Smooth muscle cell (in vitro differentiated cells): ENCODE results near the gene IFT25. TPM values are rescaled to one million over a fixed set of nuclear protein-coding genes. Genes with fewer than 3 reads are reported as not detected.

Experiments
- DNase-seq: peaks from one replicate; lab custom pipeline; 2025; ENCODE audit not compliant: unreplicated experiment; lab: John Stamatoyannopoulos, UW
- H2AFZ ChIP-seq: fragments of 200-600 bp; sonication (generic); 2 replicates; pipeline ENCODE4 v1.6.0; 2016; ENCODE audit warnings: antibody characterized with exemption, low read depth, mild to moderate bottlenecking
- H3F3A ChIP-seq: fragments of 200-600 bp; sonication (generic); 2 replicates; pipeline ENCODE4 v1.6.0; 2017; ENCODE audit warnings: antibody characterized with exemption, low read depth
- H3K27ac ChIP-seq: fragments of 200-600 bp; sonication (generic); 2 replicates; pipeline ENCODE4 v1.5.1; 2016; ENCODE audit warnings: low read depth, mild to moderate bottlenecking
- H3K27me3 ChIP-seq: fragments of 200-600 bp; sonication (generic); 2 replicates; pipeline ENCODE4 v1.6.1; 2016; ENCODE audit warnings: low read depth, mild to moderate bottlenecking
- H3K36me3 ChIP-seq: fragments of 200-600 bp; sonication (generic); 2 replicates; pipeline ENCODE4 v1.5.1; 2016; ENCODE audit warnings: low read depth
- H3K4me1 ChIP-seq: fragments of 200-600 bp; sonication (generic); 2 replicates; pipeline ENCODE4 v1.5.1; 2016; ENCODE audit warnings: low read depth
- H3K4me2 ChIP-seq: fragments of 200-600 bp; sonication (generic); 2 replicates; pipeline ENCODE4 v1.6.0; 2016; ENCODE audit warnings: mild to moderate bottlenecking
- H3K4me3 ChIP-seq: fragments of 200-600 bp; sonication (generic); 2 replicates; pipeline ENCODE4 v1.5.1; 2016; ENCODE audit warnings: mild to moderate bottlenecking
- H3K79me2 ChIP-seq: fragments of 200-600 bp; sonication (generic); 2 replicates; pipeline ENCODE4 v1.6.0; 2016; ENCODE audit warnings: low read depth, mild to moderate bottlenecking
- H3K9ac ChIP-seq: fragments of 200-600 bp; sonication (generic); 2 replicates; pipeline ENCODE4 v1.6.0; 2016; ENCODE audit warnings: low read depth
- H3K9me3 ChIP-seq: fragments of 200-600 bp; sonication (generic); replicated peaks from 2 replicates; pipeline ENCODE4 v1.5.1; 2016; ENCODE audit warnings: low read depth
- H4K20me1 ChIP-seq: fragments of 200-600 bp; sonication (generic); 2 replicates; pipeline ENCODE4 v1.6.0; 2016; ENCODE audit warnings: low read depth
- WGBS: methylation state at CpG from one replicate; pipeline ENCODE4 v1.1.7; 2016; ENCODE audit warnings: low lambda C conversion rate; 5-methylcytosine and 5-hydroxymethylcytosine counted together
- polyA plus RNA-seq: library from polyadenylated mRNA; unstranded; fragments of >200 nt; fragmentation: Nextera tagmentation; extraction: Ambion mirVana; gene quantifications from 2 replicates; pipeline ENCODE4 v1.2.1, GENCODE V29; 2016
- total RNA-seq: library from RNA; depleted of rRNA; stranded (reverse); fragments of >200 nt; gene quantifications from 2 replicates; pipeline ENCODE4 v1.2.3, GENCODE V29; 2014
- TF ChIP-seq, protein P1 (sequence below): fragments of 200-600 bp; sonication (generic); IDR thresholded peaks from 2 replicates; pipeline ENCODE4 v1.5.1; 2017; ENCODE audit warnings: borderline replicate concordance, mild to moderate bottlenecking, antibody characterized with exemption; ENCODE audit not compliant: insufficient read depth, poor library complexity, severe bottlenecking

Gene IFT25
- total and polyA plus RNA-seq, 2 experiments from 2014 or later = 27.4 to 46.3 TPM

DNA sequence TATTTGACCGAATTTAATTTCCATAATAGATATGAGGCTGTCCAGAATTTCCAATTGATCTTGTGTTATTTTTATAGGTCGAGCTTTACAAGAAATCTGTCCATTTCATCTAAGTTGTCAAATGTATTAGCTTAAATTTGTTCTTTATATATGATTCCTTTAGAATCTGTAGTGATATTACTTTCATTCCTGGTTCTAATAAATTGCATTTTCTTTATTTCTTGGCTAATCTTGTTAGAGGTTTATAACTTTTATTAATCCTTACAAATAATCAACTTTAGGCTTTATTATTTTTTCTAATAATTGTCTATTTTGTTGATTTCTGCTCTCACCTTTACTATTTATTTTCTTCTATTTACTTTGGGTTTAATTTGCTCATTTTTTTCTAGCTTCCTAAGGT, 14.0 kb downstream of the IFT25 start:
- DNase-seq = no peak
- no peak overlapping the region for H3K4me2 ChIP-seq
- H3K36me3 ChIP-seq = peaks cover 34% of the 10 kb centered on the region
- H3K79me2 ChIP-seq = peaks cover 2% of the 10 kb centered on the region
- H3K4me1 ChIP-seq = no peaks in the 10 kb centered on the region
- H3F3A ChIP-seq = no peaks in the 10 kb centered on the region
- H3K27ac ChIP-seq = no peak overlapping the region
- no peak overlapping the region for H3K4me3 ChIP-seq
- 99% methylated on average over 2 of the region's 2 CpGs for WGBS
- H3K9ac ChIP-seq = no peak overlapping the region
- H2AFZ ChIP-seq = no peak overlapping the region
- H4K20me1 ChIP-seq = no peaks in the 10 kb centered on the region
- H3K27me3 ChIP-seq = no peaks in the 10 kb centered on the region
- TF ChIP-seq, protein P1, sequence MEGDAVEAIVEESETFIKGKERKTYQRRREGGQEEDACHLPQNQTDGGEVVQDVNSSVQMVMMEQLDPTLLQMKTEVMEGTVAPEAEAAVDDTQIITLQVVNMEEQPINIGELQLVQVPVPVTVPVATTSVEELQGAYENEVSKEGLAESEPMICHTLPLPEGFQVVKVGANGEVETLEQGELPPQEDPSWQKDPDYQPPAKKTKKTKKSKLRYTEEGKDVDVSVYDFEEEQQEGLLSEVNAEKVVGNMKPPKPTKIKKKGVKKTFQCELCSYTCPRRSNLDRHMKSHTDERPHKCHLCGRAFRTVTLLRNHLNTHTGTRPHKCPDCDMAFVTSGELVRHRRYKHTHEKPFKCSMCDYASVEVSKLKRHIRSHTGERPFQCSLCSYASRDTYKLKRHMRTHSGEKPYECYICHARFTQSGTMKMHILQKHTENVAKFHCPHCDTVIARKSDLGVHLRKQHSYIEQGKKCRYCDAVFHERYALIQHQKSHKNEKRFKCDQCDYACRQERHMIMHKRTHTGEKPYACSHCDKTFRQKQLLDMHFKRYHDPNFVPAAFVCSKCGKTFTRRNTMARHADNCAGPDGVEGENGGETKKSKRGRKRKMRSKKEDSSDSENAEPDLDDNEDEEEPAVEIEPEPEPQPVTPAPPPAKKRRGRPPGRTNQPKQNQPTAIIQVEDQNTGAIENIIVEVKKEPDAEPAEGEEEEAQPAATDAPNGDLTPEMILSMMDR = no peak
- peaks cover 26% of the 10 kb centered on the region for H3K9me3 ChIP-seq

DNA sequence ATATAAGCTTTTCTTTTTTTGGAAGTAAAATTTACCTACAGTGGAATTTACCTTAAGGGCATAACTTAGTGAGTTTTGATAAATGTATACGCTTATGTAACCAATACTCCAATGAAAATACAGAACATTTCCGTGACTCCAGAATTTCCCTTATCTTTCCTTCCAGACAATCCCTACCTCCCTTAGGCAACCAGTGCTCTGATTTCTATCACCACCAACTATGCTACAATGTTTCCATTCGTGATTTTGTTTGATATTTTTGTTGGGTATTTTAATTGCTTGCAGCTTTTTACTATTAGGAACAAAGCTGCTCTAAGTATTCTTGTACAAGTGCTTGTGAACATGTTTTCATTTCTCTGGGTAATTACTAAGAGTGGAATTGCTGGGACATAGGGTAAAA, 14.6 kb downstream of the IFT25 start:
- Histone ChIP-seq H3K27me3 (no peaks in the 10 kb centered on the region), H3K4me2 (no peak overlapping the region), H2AFZ (no peak overlapping the region), H3K79me2 (peaks cover 2% of the 10 kb centered on the region), H3K27ac (no peak overlapping the region), H3K9ac (no peak overlapping the region), H3K36me3 (peaks cover 34% of the 10 kb centered on the region), H3K9me3 (peaks cover 26% of the 10 kb centered on the region), H3F3A (no peaks in the 10 kb centered on the region), H4K20me1 (no peaks in the 10 kb centered on the region), H3K4me1 (no peaks in the 10 kb centered on the region), H3K4me3 (no peak overlapping the region)
- DNase-seq = no peak
- TF ChIP-seq, protein P1 = no peak
- 96% methylated on average over 3 of the region's 3 CpGs for WGBS

DNA sequence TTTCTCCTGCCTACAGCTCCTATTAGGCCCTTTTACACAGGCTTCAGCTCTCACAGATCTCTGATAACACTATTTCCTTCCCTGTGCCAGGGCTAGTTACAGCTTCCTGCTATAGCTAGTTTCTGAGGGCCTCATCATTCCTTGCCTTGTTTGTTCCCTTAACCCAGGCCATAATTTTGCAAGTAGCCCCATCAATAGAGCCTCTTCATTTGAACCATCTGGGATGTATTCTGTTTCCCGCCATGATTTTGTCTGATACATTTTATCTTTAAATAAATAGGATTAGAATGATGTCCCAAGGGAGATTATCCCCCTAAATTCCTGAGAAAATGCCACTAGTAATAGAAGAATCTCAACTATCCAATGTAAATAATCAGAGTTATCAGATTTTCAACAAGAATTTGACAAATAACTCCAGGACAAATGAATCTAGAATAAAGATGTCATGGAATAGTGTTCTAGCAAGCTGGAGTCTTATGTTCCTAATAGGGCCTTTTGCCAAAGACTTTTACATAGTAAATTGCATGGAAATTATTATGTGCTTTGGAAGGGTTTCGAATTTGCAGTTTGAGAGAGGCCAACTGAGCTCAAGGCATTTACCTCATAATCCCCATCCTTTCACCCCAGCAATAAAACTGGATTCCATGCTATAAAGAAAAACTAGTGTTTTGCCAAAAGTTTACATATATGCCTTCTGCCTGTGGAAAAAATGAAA, 16.1 kb downstream of the IFT25 start:
- Histone ChIP-seq H3K27ac (no peak overlapping the region), H3F3A (no peaks in the 10 kb centered on the region), H3K4me2 (no peak overlapping the region), H2AFZ (no peak overlapping the region), H3K79me2 (no peaks in the 10 kb centered on the region), H3K9ac (no peak overlapping the region), H3K27me3 (no peaks in the 10 kb centered on the region), H4K20me1 (no peaks in the 10 kb centered on the region), H3K9me3 (peaks cover 15% of the 10 kb centered on the region), H3K36me3 (peaks cover 24% of the 10 kb centered on the region), H3K4me3 (no peak overlapping the region), H3K4me1 (no peaks in the 10 kb centered on the region)
- TF ChIP-seq, protein P1 = no peak
- 67% methylated on average over 2 of the region's 2 CpGs for WGBS
- no peak for DNase-seq

DNA sequence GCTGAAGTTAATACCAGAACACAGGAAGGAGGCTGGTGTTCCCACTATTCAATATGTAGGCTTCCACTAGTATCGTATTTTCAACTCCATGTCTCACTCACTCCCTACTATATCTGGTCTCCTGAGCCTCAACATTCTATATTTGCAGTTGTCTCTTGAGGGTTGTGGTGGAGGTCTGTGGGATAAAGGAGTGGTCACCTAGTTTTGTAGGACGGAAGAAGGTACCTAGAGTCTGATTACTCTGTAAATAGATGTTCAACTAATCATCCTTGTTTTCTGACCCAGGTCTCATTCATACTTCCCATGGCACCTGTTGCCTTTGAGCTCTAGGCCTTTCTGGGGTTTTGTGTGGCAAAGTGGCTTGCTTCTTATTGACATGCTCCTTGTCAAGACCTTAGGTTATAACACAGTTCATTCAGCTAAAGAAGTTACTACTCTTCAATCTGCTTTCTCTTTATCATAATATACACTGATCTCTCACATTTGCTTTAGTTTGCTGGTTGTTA, 18.1 kb downstream of the IFT25 start:
- Histone ChIP-seq H3K4me2 (no peak overlapping the region), H3K27ac (no peak overlapping the region), H3F3A (no peaks in the 10 kb centered on the region), H2AFZ (no peak overlapping the region), H3K9ac (no peak overlapping the region), H3K27me3 (no peaks in the 10 kb centered on the region), H3K36me3 (peaks cover 9% of the 10 kb centered on the region), H3K4me1 (no peaks in the 10 kb centered on the region), H4K20me1 (no peaks in the 10 kb centered on the region), H3K9me3 (peaks cover under 1% of the 10 kb centered on the region), H3K79me2 (no peaks in the 10 kb centered on the region), H3K4me3 (no peak overlapping the region)
- TF ChIP-seq, protein P1 = no peak
- WGBS = 93% methylated on average over 2 of the region's 2 CpGs
- no peak for DNase-seq
